ENCODE measurements around the gene MRPL33.

The MRPL33 gene

GRCh38 chr2:27804146-27804545, 32.6 kb downstream of the MRPL33 start:
- Histone ChIP-seq H3K9ac (ENCODE audit: low read length) (no peak overlapping the region), H3K9me2 (replicated peaks; ENCODE audit: insufficient read depth, low read length) (no peaks in the 10 kb centered on the region), H3F3A (ENCODE audit: insufficient read depth, low read length) (no peaks in the 10 kb centered on the region)

GRCh38 chr2:27805180-27805579, 33.7 kb downstream of the MRPL33 start:
- Histone ChIP-seq H3K9me2 (replicated peaks; ENCODE audit: insufficient read depth, low read length) (no peaks in the 10 kb centered on the region), H2AFZ (ENCODE audit: low read length) (no peak overlapping the region), H3K9me3 (replicated peaks; ENCODE audit: insufficient read depth, low read length) (no peaks in the 10 kb centered on the region), H4K20me1 (ENCODE audit: insufficient read depth, low read length) (no peaks in the 10 kb centered on the region), H3K36me3 (replicated peaks; ENCODE audit: insufficient read depth, low read length) (no peaks in the 10 kb centered on the region), H3F3A (ENCODE audit: insufficient read depth, low read length) (no peaks in the 10 kb centered on the region), H3K27me3 (replicated peaks; ENCODE audit: insufficient read depth, low read length) (no peaks in the 10 kb centered on the region), H3K9ac (ENCODE audit: low read length) (no peak overlapping the region), H3K27ac (ENCODE audit: low read length) (no peak overlapping the region), H3K4me2 (ENCODE audit: low read depth, low read length) (no peak overlapping the region), H3K79me2 (ENCODE audit: low read length) (no peaks in the 10 kb centered on the region), H3K4me3 (ENCODE audit: low read length) (no peak overlapping the region), H3K4me1 (ENCODE audit: low read length) (no peaks in the 10 kb centered on the region)
- no peak for DNase-seq
- TF ChIP-seq EZH2phosphoT487 (IDR thresholded peaks at IDR 0.05; ENCODE audit: low read length): no peak
- no peak for TF ChIP-seq CTCF (IDR thresholded peaks at IDR 0.05; ENCODE audit: low read length)
- TF ChIP-seq EZH2 (optimal IDR thresholded peaks at IDR 0.05; ENCODE audit: low read depth, low read length): no peak

More at GRCh38 chr2:27804146-27804545, 32.6 kb downstream of the MRPL33 start:
- Histone ChIP-seq H3K79me2 (ENCODE audit: low read length) (no peaks in the 10 kb centered on the region), H2AFZ (ENCODE audit: low read length) (no peak overlapping the region), H3K4me1 (ENCODE audit: low read length) (no peaks in the 10 kb centered on the region), H3K9me3 (replicated peaks; ENCODE audit: insufficient read depth, low read length) (no peaks in the 10 kb centered on the region), H3K27ac (ENCODE audit: low read length) (no peak overlapping the region), H3K4me2 (ENCODE audit: low read depth, low read length) (no peak overlapping the region), H4K20me1 (ENCODE audit: insufficient read depth, low read length) (no peaks in the 10 kb centered on the region), H3K27me3 (replicated peaks; ENCODE audit: insufficient read depth, low read length) (no peaks in the 10 kb centered on the region), H3K4me3 (ENCODE audit: low read length) (no peak overlapping the region), H3K36me3 (replicated peaks; ENCODE audit: insufficient read depth, low read length) (no peaks in the 10 kb centered on the region)
- no peak for DNase-seq
- no peak for TF ChIP-seq CTCF (IDR thresholded peaks at IDR 0.05; ENCODE audit: low read length)
- no peak for TF ChIP-seq EZH2phosphoT487 (IDR thresholded peaks at IDR 0.05; ENCODE audit: low read length)

GRCh38 chr2:27806311-27807059, 35.0 kb downstream of the MRPL33 start:
- H4K20me1 ChIP-seq (ENCODE audit: insufficient read depth, low read length): no peaks in the 10 kb centered on the region
- no peaks in the 10 kb centered on the region for H3K9me3 ChIP-seq (replicated peaks; ENCODE audit: insufficient read depth, low read length)
- no peaks in the 10 kb centered on the region for H3K79me2 ChIP-seq (ENCODE audit: low read length)
- no peak overlapping the region for H2AFZ ChIP-seq (ENCODE audit: low read length)
- no peak overlapping the region for H3K27ac ChIP-seq (ENCODE audit: low read length)
- DNase-seq: no peak
- no peak overlapping the region for H3K4me3 ChIP-seq (ENCODE audit: low read length)
- H3K9ac ChIP-seq (ENCODE audit: low read length): no peak overlapping the region
- no peaks in the 10 kb centered on the region for H3K36me3 ChIP-seq (replicated peaks; ENCODE audit: insufficient read depth, low read length)
- H3K4me2 ChIP-seq (ENCODE audit: low read depth, low read length): no peak overlapping the region
- H3F3A ChIP-seq (ENCODE audit: insufficient read depth, low read length): no peaks in the 10 kb centered on the region
- H3K27me3 ChIP-seq (replicated peaks; ENCODE audit: insufficient read depth, low read length): no peaks in the 10 kb centered on the region
- no peaks in the 10 kb centered on the region for H3K9me2 ChIP-seq (replicated peaks; ENCODE audit: insufficient read depth, low read length)
- no peaks in the 10 kb centered on the region for H3K4me1 ChIP-seq (ENCODE audit: low read length)
- TF ChIP-seq CTCF (IDR thresholded peaks at IDR 0.05; ENCODE audit: low read length) (no peak), EZH2phosphoT487 (IDR thresholded peaks at IDR 0.05; ENCODE audit: low read length) (no peak), EZH2 (optimal IDR thresholded peaks at IDR 0.05; ENCODE audit: low read depth, low read length) (no peak)

Measured in MM.1S (cell line).